Dedifferentiated amniotic fluid mesenchymal stem cell (primary cell): ENCODE measurements around the gene CDH13.

ENCODE experiments used
- DNase-seq: peaks from one replicate; pipeline ENCODE4 v3.0.0-alpha.2; 2016; ENCODE audit errors: extremely low spot score

Gene CDH13

DNA sequence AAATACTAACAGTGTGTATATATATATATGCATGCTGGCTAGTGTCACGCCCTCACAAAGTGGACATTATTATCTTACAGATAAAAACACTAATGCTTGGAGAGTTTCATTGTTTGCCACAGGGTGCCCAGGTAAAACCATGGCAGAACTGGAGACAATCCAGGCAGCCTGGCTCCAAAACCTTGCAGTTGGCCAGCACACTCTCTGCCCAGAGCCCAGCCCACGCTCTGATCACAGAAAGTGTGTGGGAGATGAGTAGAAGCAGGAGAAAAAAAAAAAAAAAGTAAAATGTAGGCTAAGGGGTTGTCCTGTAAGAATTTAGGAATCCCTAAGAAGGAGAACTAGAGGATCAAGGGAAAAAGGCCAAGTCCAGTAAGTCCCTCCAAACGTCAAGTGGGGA is 538.0 kb downstream of the CDH13 start:
- DNase-seq: no peak

GRCh38 chr16:83171396-83171795 is 544.6 kb downstream of the CDH13 start:
- DNase-seq: no peak

- DNase-seq: no peak
Observed at GRCh38 chr16:83174671-83175070, 547.9 kb downstream of the CDH13 start.

GRCh38 chr16:83176802-83177201 is 550.0 kb downstream of the CDH13 start:
- DNase-seq: no peak

- DNase-seq: no peak
Observed at GRCh38 chr16:83185902-83186301, 559.1 kb downstream of the CDH13 start.

DNA sequence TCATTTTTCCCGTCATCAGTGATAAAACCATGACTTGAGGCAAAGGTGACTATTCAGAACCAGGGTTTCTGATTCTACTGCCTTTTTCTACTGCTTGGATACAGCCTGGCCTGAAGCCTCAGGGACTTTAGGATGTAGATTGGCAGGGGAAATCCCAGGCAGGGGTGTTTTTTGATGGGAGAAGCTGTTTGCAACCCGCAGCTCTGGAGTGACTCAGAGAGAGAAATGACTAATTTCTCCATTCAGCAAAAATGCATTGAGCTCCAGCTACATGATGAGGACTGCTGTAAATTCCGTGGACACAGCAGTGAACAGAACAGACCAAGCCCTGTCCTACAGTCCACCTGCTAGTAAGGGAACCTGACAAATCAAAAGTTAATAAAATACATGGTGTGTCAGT is 560.6 kb downstream of the CDH13 start:
- DNase-seq: peak; percentile 68

GRCh38 chr16:83196796-83197195 is 570.0 kb downstream of the CDH13 start:
- DNase-seq: no peak

DNA sequence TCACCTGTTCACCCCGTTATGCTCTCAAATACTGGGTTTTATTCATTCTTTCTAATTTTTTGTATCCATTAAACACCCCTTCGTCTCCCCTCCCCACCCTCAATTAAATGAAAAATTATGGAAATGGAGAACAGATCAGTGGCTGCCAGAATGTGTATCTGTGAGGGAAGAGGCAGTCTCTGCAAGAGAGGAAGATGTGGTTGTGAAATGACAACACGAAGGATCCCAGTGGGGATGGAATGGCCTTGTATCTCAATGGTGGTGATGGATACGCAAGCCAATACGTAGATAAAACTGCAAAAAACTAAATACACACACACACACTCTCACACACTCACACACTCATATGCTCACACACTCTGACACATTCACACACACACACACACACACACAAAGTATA is 570.7 kb downstream of the CDH13 start:
- DNase-seq: no peak

DNA sequence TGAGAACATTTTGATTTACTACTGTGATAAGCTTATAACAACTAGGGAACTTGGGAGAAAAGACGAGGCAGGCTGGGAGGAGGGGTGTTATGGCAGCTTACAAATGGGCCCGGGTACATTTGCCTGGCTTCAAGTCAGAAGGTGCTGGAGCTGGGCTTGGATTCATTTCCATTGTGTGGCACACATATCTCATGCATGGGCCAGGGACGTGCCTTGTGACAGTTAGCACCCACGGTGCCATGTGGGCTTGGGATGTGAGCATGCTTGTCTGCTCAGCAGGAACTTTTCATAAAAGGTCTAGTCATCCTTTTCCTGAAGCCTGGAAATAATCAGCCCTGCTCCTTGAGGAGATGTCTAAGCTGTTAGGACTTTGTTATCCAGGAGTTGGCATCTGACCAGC is 572.2 kb downstream of the CDH13 start:
- no peak for DNase-seq

- no peak for DNase-seq
Observed at GRCh38 chr16:83200005-83200779, 573.4 kb downstream of the CDH13 start.

DNA sequence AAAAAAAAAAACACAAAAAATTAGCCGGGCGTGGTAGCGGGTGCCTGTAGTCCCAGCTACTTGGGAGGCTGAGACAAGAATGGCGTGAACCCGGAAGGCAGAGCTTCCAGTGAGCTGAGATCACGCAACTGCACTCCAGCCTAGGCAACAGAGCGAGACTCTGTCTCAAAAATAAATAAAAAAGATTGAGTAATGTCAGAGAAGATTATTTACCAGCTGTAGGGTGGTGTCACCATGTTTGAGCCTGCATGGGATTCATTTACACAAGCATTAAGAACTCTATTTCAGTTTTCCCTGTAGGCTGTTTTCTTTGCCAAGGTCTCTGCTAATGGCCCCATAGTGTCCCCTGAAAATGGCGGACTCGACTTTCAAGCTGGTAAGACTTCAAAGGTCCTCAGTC is 575.0 kb downstream of the CDH13 start:
- no peak for DNase-seq

GRCh38 chr16:83205896-83206295 is 579.1 kb downstream of the CDH13 start:
- no peak for DNase-seq

- DNase-seq: no peak
Observed at GRCh38 chr16:83206426-83206825, 579.7 kb downstream of the CDH13 start.

DNA sequence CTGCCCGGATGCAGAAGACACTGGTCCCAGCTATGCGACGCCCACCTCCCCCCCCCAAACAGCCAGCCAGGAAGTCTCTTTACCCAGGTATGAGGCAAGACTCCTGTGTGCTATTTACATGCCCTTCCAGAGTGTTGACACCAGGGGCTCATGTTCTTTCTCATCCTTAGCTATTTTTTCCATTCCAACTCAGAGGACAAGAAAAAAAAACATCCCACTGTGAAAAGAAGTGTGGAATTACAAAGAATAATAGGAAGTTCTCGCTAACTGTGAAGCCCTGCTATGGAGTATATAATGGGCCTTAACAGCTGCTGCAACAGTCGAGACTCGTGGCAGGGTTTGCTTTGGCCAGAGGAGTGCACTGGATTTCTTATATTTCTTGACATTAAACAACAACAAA is 584.9 kb downstream of the CDH13 start:
- DNase-seq: no peak

- DNase-seq: no peak
Observed at GRCh38 chr16:83212301-83212841, 585.6 kb downstream of the CDH13 start.

GRCh38 chr16:83214671-83215070 is 587.9 kb downstream of the CDH13 start:
- DNase-seq: no peak

GRCh38 chr16:83215406-83216001 is 588.7 kb downstream of the CDH13 start:
- DNase-seq: no peak

DNA sequence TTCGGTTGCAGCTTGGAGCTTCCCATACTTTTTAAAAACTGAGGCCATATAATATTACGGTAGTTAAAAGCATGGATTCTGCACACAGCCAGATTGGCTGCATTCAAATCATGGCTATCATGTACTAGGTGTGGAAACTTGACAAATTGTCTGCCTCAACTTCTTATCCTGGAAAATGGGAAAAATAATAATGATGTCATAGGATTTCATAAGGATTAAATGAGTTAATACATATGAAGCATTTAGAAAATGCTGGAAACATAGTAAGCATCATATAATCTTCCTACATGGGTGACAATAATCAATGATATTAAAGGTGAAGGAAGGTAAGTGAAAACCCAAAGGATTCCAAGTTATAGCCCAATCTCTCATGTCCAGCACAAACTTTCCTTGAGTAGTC is 592.5 kb downstream of the CDH13 start:
- no peak for DNase-seq

DNA sequence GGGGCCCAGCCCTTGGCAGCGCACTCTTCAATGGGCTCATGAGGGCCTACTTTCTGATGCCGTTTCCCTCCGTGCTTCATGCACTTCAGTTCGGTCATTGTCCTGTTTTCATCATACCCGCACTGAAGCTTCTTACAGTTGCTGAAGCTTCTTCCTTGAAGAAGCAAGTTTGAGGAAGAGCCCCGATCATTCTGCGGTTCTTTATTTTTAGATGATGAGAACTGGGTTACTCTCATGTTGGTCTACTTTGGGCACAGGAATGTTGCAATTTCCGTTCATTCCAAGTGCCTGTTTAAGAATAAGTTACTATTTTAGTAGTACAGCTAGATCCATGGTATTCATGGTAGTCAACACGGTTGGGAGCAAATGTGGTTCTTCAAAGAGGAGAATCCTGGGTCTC is 593.3 kb downstream of the CDH13 start:
- DNase-seq: no peak

DNA sequence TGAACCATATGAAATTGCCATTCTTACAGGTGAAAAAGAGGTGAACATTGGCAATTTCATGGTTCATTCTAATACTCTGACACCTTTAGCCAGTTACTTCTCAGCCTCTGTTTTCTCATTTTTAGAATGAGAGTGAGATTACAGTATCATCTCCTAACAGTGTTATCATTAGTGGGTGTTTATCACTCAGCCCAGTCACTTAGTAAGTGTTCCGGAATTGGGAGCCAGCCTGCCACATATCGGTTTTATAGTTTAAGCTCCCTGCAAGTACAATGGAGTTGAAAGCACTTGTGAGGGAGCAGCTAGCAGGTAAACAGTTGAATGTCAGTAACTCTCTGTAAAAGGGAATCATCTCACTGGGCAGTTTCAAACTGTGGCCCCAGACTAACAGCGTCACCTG is 597.9 kb downstream of the CDH13 start:
- DNase-seq: no peak

DNA sequence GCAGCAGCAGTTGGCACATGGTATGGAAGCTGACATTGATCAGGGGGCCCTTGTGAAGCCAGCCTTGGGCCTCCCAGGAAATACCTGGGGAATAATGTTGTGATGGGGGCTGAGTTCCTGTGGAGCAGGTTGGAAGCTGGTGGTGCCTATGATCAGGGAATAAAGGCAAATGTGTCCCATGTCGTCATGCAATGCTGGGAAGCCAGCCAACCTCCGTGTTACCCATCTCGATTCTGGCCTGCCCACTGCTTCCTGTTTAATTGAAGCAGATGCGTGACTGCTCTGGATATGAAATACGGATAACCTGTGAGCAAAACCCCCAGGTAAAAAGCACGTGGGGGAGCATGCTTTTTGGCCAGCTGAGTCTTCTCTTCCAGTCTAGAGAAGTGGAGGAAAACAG is 600.6 kb downstream of the CDH13 start:
- DNase-seq: no peak

GRCh38 chr16:83231729-83232128 is 605.0 kb downstream of the CDH13 start:
- DNase-seq: no peak

DNA sequence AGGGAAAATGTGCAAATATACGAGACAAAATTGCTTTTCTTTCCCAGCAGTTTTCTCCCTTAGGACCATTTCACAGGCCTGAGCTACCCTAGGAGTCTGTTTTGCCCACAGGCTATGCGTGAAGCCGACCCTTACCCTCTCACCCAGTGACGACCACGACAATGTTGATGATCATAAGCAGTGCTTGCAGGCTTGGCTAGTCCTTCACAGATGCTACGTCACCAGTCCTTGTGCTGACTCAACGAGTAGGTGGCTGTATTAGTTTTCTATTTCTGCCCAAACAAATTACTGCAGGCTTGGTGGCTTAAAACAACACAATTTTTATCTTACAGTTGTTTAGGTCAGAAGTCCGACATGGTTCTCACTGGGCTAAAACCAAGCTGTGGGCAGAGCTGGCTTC is 606.4 kb downstream of the CDH13 start:
- DNase-seq: no peak
